Brain microvascular endothelial cell (primary cell): ENCODE data around the gene KLHL29.

Experiments
- DNase-seq: peaks from one replicate; pipeline ENCODE4 v3.0.0-alpha.2; 2020
- H3K27ac ChIP-seq: fragments of 250-450 bp; sonication (Bioruptor Pico); 2 replicates; pipeline ENCODE4 v1.5.1; 2020; ENCODE audit warnings: mild to moderate bottlenecking, moderate library complexity
- H3K27me3 ChIP-seq: fragments of 250-450 bp; sonication (Bioruptor Pico); replicated peaks from 2 replicates; pipeline ENCODE4 v1.5.1; 2020; ENCODE audit warnings: mild to moderate bottlenecking
- H3K36me3 ChIP-seq: fragments of 250-450 bp; sonication (Bioruptor Pico); replicated peaks from 2 replicates; pipeline ENCODE4 v1.5.1; 2020; ENCODE audit warnings: mild to moderate bottlenecking
- H3K4me3 ChIP-seq: 2 replicates; pipeline ENCODE4 v1.5.1; 2011; ENCODE audit warnings: low read depth, mild to moderate bottlenecking, control low read depth, low read length, moderate library complexity
- in situ Hi-C: cut with HindIII; loops from 2 replicates; pipeline ENCODE4 v1.10.0; 2017; ENCODE audit warnings: low sequenced_read_pairs, low pct_ligation_motif_present
- TF ChIP-seq, protein P1 (sequence below): IDR thresholded peaks from 2 replicates; pipeline ENCODE4 v1.5.1; 2011; ENCODE audit warnings: low read depth, mild to moderate bottlenecking, moderate library complexity, low read length, control low read depth, inconsistent platforms; ENCODE audit errors: missing control alignments

The KLHL29 gene

GRCh38 chr2:23564615-23564960 lies 179.6 kb downstream of the KLHL29 start:
- Histone ChIP-seq H3K4me3 (no peak overlapping the region), H3K27me3 (no peaks in the 10 kb centered on the region), H3K36me3 (no peaks in the 10 kb centered on the region), H3K27ac (no peak overlapping the region)
- in situ Hi-C loops: no loop called here
- TF ChIP-seq, protein P1, sequence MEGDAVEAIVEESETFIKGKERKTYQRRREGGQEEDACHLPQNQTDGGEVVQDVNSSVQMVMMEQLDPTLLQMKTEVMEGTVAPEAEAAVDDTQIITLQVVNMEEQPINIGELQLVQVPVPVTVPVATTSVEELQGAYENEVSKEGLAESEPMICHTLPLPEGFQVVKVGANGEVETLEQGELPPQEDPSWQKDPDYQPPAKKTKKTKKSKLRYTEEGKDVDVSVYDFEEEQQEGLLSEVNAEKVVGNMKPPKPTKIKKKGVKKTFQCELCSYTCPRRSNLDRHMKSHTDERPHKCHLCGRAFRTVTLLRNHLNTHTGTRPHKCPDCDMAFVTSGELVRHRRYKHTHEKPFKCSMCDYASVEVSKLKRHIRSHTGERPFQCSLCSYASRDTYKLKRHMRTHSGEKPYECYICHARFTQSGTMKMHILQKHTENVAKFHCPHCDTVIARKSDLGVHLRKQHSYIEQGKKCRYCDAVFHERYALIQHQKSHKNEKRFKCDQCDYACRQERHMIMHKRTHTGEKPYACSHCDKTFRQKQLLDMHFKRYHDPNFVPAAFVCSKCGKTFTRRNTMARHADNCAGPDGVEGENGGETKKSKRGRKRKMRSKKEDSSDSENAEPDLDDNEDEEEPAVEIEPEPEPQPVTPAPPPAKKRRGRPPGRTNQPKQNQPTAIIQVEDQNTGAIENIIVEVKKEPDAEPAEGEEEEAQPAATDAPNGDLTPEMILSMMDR: no peak
- no peak for DNase-seq

GRCh38 chr2:23565374-23565773 lies 180.4 kb downstream of the KLHL29 start:
- no peak for DNase-seq
- in situ Hi-C loops: no loop called here
- Histone ChIP-seq H3K27me3 (no peaks in the 10 kb centered on the region), H3K27ac (no peak overlapping the region), H3K36me3 (no peaks in the 10 kb centered on the region), H3K4me3 (no peak overlapping the region)
- TF ChIP-seq, protein P1: no peak

GRCh38 chr2:23565814-23566213 lies 180.8 kb downstream of the KLHL29 start:
- TF ChIP-seq, protein P1: no peak
- H3K4me3 ChIP-seq: no peak overlapping the region
- no peaks in the 10 kb centered on the region for H3K27me3 ChIP-seq
- no peak for DNase-seq
- H3K27ac ChIP-seq: no peak overlapping the region
- H3K36me3 ChIP-seq: no peaks in the 10 kb centered on the region
- in situ Hi-C loops: no loop called here

DNA sequence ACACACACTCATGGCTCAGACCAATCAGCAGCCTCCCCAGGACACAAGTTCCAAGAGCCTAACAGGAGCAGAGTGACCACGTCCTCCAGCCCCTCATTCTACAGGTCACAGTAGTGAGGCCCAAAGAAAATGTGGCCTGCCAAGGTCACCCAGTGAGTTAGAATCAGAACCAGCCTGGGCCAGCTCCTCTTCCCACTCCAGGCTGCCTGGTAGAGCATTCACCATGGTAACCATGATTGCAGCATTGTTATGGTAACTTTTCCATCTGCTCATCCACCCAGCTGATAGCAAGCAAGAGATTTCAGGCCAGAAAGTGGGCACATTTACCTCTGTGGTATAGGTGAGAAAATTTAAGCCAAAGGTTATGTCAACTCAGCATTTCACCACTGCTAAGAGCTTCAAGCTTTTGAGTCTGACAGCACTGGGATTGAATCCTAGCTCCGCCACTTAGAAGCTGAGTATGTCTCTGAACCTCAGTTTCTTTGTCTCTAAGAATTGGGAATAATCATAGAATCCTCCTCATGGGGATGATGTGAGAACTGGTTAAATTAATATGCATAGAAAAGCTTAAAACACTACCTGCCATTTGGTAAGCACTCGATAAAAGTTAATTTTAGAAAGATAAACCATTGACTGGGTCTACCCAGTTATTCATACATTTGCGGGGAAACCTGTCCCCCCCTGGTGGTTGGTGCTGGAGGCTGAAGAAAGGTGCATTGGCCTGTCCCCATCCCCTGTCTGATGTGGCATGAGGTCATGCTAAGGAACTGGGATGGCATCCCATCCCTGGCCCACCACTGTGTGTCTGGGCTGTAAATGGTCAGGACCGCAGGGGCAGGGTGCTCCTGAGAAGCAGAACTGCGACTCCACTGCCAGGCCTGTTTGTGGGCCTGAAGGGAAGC lies 181.5 kb downstream of the KLHL29 start:
- Histone ChIP-seq H3K4me3 (no peak overlapping the region), H3K27ac (no peak overlapping the region), H3K36me3 (no peaks in the 10 kb centered on the region), H3K27me3 (no peaks in the 10 kb centered on the region)
- DNase-seq: no peak
- TF ChIP-seq, protein P1: peak; percentile 71
- in situ Hi-C loops: no loop called here

- no peaks in the 10 kb centered on the region for H3K27me3 ChIP-seq
- no peaks in the 10 kb centered on the region for H3K36me3 ChIP-seq
- DNase-seq: no peak
- no peak overlapping the region for H3K4me3 ChIP-seq
- H3K27ac ChIP-seq: no peak overlapping the region
- in situ Hi-C loops: no loop called here
- TF ChIP-seq, protein P1: no peak
Observed at GRCh38 chr2:23567161-23567756, 182.3 kb downstream of the KLHL29 start.
